B cell (primary cell): Measurements from ENCODE around the gene PRKAR1A. TPM values are rescaled to one million over a fixed set of nuclear protein-coding genes. Genes with fewer than 3 reads are reported as not detected.

Experiments
- ATAC-seq: fragments of 200-7000 bp; cut with Tn5 transposase; one replicate; pipeline ENCODE4 v1.10.0; 2021; ENCODE audit warnings: low read depth, mild to moderate bottlenecking, moderate number of reproducible peaks, moderate library complexity
- CTCF ChIA-PET: fragments of 350-600 bp; sonication (Branson Sonifier 250); formaldehyde crosslinking; loops from one replicate; lab custom pipeline; 2021; ENCODE audit warnings: antibody characterized with exemption, inconsistent platforms; lab: Charles Lee
- POLR2A ChIA-PET: fragments of 350-600 bp; sonication (Branson Sonifier 250); formaldehyde crosslinking; loops from one replicate; lab custom pipeline; 2021; ENCODE audit warnings: antibody characterized with exemption; lab: Charles Lee
- DNase-seq: peaks from one replicate; pipeline ENCODE4 v3.0.0; 2013
- H2AFZ ChIP-seq: 2 replicates; pipeline ENCODE4 v1.6.1; 2012; ENCODE audit warnings: mild to moderate bottlenecking, low read depth, low read length; ENCODE audit not compliant: insufficient read depth, poor library complexity, severe bottlenecking
- H3K27ac ChIP-seq, 2 donors: 1 replicate in 1 of 2; 2 replicates in 1 of 2; pipeline ENCODE4 v1.5.1; 2012 to 2013; ENCODE audit warnings: low read length in 2 of 2, mild to moderate bottlenecking in 2 of 2, moderate library complexity in 1 of 2
- H3K27me3 ChIP-seq, 4 experiments: fragments of 200-600 bp in 1 of 4; sonication (generic) in 1 of 4; replicated peaks in 1 of 4; 1 replicate in 2 of 4; 2 replicates in 2 of 4; pipeline versions ENCODE4 v1.6.1 to v1.7.0; 2013 to 2016; ENCODE audit warnings: low read length in 3 of 4, mild to moderate bottlenecking in 2 of 4, mixed read lengths in 1 of 4, moderate library complexity in 1 of 4; ENCODE audit not compliant: insufficient read depth in 4 of 4, control insufficient read depth in 3 of 4; ENCODE audit errors: control extremely low read depth in 1 of 4
- H3K36me3 ChIP-seq, 2 experiments: replicated peaks in 1 of 2; 1 replicate in 1 of 2; 2 replicates in 1 of 2; pipeline versions ENCODE4 v1.6.1 to v1.7.1; 2013; ENCODE audit warnings: low read length in 1 of 2; ENCODE audit not compliant: insufficient read depth in 2 of 2, control insufficient read depth in 1 of 2; ENCODE audit errors: control extremely low read depth in 1 of 2, extremely low read depth in 1 of 2
- H3K4me1 ChIP-seq, 2 donors: fragments of 200-600 bp in 1 of 2; sonication (generic) in 1 of 2; 1 replicate in 1 of 2; 2 replicates in 1 of 2; pipeline versions ENCODE4 v1.5.1 to v1.6.1; 2013 to 2017; ENCODE audit warnings: low read length in 2 of 2; ENCODE audit not compliant: control insufficient read depth in 2 of 2, insufficient read depth in 2 of 2
- H3K4me2 ChIP-seq: replicated peaks from 2 replicates; pipeline ENCODE3; 2012; ENCODE audit warnings: mild to moderate bottlenecking, low read depth, low read length; ENCODE audit not compliant: poor library complexity, severe bottlenecking
- H3K4me3 ChIP-seq, 5 experiments: fragments of 200-600 bp in 1 of 5; sonication (generic) in 1 of 5; 1 replicate in 3 of 5; 2 replicates in 2 of 5; pipeline versions ENCODE4 v1.5.1 to v1.7.0; 2011 to 2016; ENCODE audit warnings: low read length in 4 of 5, mild to moderate bottlenecking in 4 of 5, low read depth in 2 of 5, control low read depth in 1 of 5, moderate library complexity in 1 of 5; ENCODE audit not compliant: insufficient read depth in 1 of 5; ENCODE audit errors: control extremely low read depth in 1 of 5, extremely low read depth in 1 of 5
- H3K79me2 ChIP-seq: fragments of 200-600 bp; sonication (generic); one replicate; pipeline ENCODE4 v1.6.0; 2016; ENCODE audit warnings: low read length; ENCODE audit not compliant: control insufficient read depth, insufficient read depth
- H3K9ac ChIP-seq: fragments of 200-600 bp; sonication (generic); 2 replicates; pipeline ENCODE4 v1.6.1; 2017; ENCODE audit warnings: mild to moderate bottlenecking, low read length, moderate library complexity
- H3K9me3 ChIP-seq, 3 donors: one replicate each; pipeline versions ENCODE4 v1.6.1 to v1.7.1; 2013; ENCODE audit warnings: low read length in 2 of 3; ENCODE audit not compliant: control insufficient read depth in 2 of 3, insufficient read depth in 1 of 3; ENCODE audit errors: control extremely low read depth in 1 of 3
- H4K20me1 ChIP-seq: 2 replicates; pipeline ENCODE4 v1.6.0; 2012; ENCODE audit warnings: mild to moderate bottlenecking, low read length; ENCODE audit not compliant: insufficient read depth, control insufficient read depth, poor library complexity, severe bottlenecking
- H3K27ac Mint-ChIP-seq: one replicate; pipeline ENCODE4 v1.8.0; 2021; ENCODE audit warnings: mixed read lengths
- H3K27me3 Mint-ChIP-seq: one replicate; pipeline ENCODE4 v1.8.0; 2021; ENCODE audit warnings: mixed read lengths
- H3K4me1 Mint-ChIP-seq: one replicate; pipeline ENCODE4 v1.8.0; 2021; ENCODE audit warnings: mixed read lengths
- H3K4me3 Mint-ChIP-seq: one replicate; pipeline ENCODE4 v1.8.0; 2021; ENCODE audit warnings: mixed read lengths
- H3K9me3 Mint-ChIP-seq: one replicate; pipeline ENCODE4 v1.8.0; 2022; ENCODE audit warnings: mixed read lengths; ENCODE audit not compliant: insufficient read depth
- EZH2 ChIP-seq: IDR thresholded peaks from 2 replicates; pipeline ENCODE4 v1.6.1; 2012; ENCODE audit warnings: borderline replicate concordance, low read depth, mild to moderate bottlenecking, moderate library complexity, low read length; ENCODE audit not compliant: insufficient read depth, poor library complexity, severe bottlenecking
- WGBS: methylation state at CpG from one replicate; pipeline ENCODE4 v1.1.5; 2013; ENCODE audit warnings: missing lambda C conversion rate; ENCODE audit not compliant: insufficient coverage; 5-methylcytosine and 5-hydroxymethylcytosine counted together
- intact Hi-C: fragments of 100-400 bp; cut with micrococcal nuclease; formaldehyde crosslinking; loops from one replicate; pipeline ENCODE4 v1.10.0; 2022
- polyA plus RNA-seq: library from polyadenylated mRNA; depleted of rRNA; stranded (reverse); fragments of >200 nt; gene quantifications from 2 replicates; pipeline ENCODE4 v1.2.3, GENCODE V29; 2012
- total RNA-seq, 2 donors: library from RNA; stranded (reverse); fragments of 120-200 nt in 1 of 2; gene quantifications; 1 replicate in 1 of 2; 2 replicates in 1 of 2; pipeline versions ENCODE4 v1.2.3 to v1.2.4, GENCODE V29; 2013 to 2022
- TF ChIP-seq, protein P1 (sequence below): fragments of 200-600 bp; IDR thresholded peaks from one replicate; pipeline ENCODE4 v1.8.0; 2022; ENCODE audit warnings: antibody characterized with exemption, mild to moderate bottlenecking

The PRKAR1A gene
- total and polyA plus RNA-seq, 2 donors (not counting 1 experiment from before 2014, with no cell fraction given): 63.1 to 296 TPM

DNA sequence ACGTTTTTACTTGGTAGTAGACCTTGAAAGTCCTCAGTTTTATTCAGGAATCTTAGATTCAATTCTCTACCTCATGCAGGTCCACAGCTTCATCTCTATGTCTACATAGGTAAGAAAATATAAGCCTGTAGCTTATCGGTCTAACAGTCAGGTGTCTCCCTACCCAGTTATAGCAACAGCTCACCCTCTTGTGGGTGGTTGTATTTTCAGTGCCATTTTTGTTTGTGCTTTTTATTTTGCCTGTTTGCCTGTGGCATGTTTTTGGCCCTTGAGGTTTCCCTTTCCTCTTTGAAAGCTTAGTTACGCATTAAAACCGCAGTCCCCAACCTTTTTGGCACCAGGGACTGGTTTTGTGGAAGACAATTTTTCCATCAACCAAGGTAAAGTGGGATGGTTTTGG, 31.3 kb upstream of the PRKAR1A start:
- Histone ChIP-seq H3K27me3 (peaks cover 0 to 10% (median 2%) of the 10 kb centered on the region in 4 experiments), H3K4me2 (no peak overlapping the region), H3K27ac (no peak overlapping the region), H3K9me3 (peaks cover 3 to 11% (median 4%) of the 10 kb centered on the region in 3 donors), H4K20me1 (no peaks in the 10 kb centered on the region), H2AFZ (no peak overlapping the region), H3K79me2 (no peaks in the 10 kb centered on the region), H3K4me1 (no peaks in the 10 kb centered on the region), H3K9ac (no peak overlapping the region), H3K4me3 (no peak overlapping the region), H3K36me3 (no peaks in the 10 kb centered on the region)
- Mint-ChIP-seq H3K4me1 (peaks cover under 1% of the 10 kb centered on the region), H3K4me3 (no peak overlapping the region), H3K27ac (no peak overlapping the region), H3K27me3 (peaks cover 21% of the 10 kb centered on the region), H3K9me3 (no peaks in the 10 kb centered on the region)
- DNase-seq: no peak
- no peak for ATAC-seq
- TF ChIP-seq, protein P1, sequence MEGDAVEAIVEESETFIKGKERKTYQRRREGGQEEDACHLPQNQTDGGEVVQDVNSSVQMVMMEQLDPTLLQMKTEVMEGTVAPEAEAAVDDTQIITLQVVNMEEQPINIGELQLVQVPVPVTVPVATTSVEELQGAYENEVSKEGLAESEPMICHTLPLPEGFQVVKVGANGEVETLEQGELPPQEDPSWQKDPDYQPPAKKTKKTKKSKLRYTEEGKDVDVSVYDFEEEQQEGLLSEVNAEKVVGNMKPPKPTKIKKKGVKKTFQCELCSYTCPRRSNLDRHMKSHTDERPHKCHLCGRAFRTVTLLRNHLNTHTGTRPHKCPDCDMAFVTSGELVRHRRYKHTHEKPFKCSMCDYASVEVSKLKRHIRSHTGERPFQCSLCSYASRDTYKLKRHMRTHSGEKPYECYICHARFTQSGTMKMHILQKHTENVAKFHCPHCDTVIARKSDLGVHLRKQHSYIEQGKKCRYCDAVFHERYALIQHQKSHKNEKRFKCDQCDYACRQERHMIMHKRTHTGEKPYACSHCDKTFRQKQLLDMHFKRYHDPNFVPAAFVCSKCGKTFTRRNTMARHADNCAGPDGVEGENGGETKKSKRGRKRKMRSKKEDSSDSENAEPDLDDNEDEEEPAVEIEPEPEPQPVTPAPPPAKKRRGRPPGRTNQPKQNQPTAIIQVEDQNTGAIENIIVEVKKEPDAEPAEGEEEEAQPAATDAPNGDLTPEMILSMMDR: no peak
- TF ChIP-seq EZH2: no peak
- ChIA-PET CTCF (interaction anchor here (1.9 to 2.0 kb wide), 2 partner anchors 14 to 17 kb away, joined by 5 to 6 read pairs; no protein-coding TSS in a partner anchor), POLR2A (no interaction called here)
- intact Hi-C loops: no loop called here
- no CpG with 5 or more reads among the region's 4 CpGs for WGBS

DNA sequence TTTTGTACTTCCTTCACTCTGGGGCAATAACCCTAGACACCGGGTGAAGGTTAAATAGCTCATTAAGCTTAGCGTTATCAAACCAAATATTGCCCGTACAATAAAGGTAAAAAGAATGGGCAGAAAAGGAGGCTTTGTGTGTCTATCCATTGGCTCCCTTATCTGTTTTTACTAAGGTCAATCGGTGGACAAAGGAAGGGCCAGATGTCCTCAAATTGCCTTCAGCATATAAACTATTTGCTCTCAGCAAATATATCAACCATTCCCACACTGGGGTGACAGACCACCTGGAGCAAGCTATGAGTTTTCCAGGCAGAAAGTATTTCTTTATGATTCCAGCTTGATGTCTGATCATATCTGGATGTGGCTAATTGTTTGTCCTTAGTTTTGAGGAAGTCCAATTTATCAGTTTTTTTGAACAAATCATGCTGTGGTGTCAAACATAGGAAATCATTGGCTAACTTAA, 29.6 kb upstream of the PRKAR1A start:
- Histone ChIP-seq H3K4me3 (no peak overlapping the region), H3K4me1 (peaks cover 1 to 3% of the 10 kb centered on the region in 2 donors), H4K20me1 (no peaks in the 10 kb centered on the region), H3K27ac (no peak overlapping the region), H3K36me3 (no peaks in the 10 kb centered on the region), H3K9me3 (peaks cover 3 to 11% (median 4%) of the 10 kb centered on the region in 3 donors), H2AFZ (no peak overlapping the region), H3K9ac (no peak overlapping the region), H3K27me3 (peaks cover 0 to 10% (median 2%) of the 10 kb centered on the region in 4 experiments), H3K4me2 (no peak overlapping the region), H3K79me2 (no peaks in the 10 kb centered on the region)
- DNase-seq (no peak), ATAC-seq (no peak)
- intact Hi-C loops: no loop called here
- ChIA-PET POLR2A (no interaction called here), CTCF (interaction anchor here (0.7 to 1.9 kb wide), 5 partner anchors 9 to 95 kb away, joined by 3 to 6 read pairs (median 3); no protein-coding TSS in a partner anchor)
- no peak overlapping the region for H3K4me3 Mint-ChIP-seq
- WGBS: no CpG with 5 or more reads among the region's 4 CpGs
- H3K27ac Mint-ChIP-seq: no peak overlapping the region
- no peaks in the 10 kb centered on the region for H3K9me3 Mint-ChIP-seq
- TF ChIP-seq EZH2: no peak
- TF ChIP-seq, protein P1: no peak
- H3K4me1 Mint-ChIP-seq: peaks cover 2% of the 10 kb centered on the region
- H3K27me3 Mint-ChIP-seq: peaks cover 21% of the 10 kb centered on the region
